ENCODE data around the gene DYNC2I2.

GRCh38 chr9:128600099-128600498, 56.5 kb downstream of the DYNC2I2 start:
- TF ChIP-seq CTCF (IDR thresholded peaks at IDR 0.05; ENCODE audit: extremely low read depth in 1 of 2, insufficient read depth in 1 of 2, low read depth in 1 of 2, low read length in 2 of 2) (no peak), POLR2A (IDR thresholded peaks at IDR 0.05; ENCODE audit: low read depth, low read length) (no peak), MAX (IDR thresholded peaks at IDR 0.05; ENCODE audit: insufficient read depth, insufficient read length) (no peak), JUN (IDR thresholded peaks at IDR 0.05; ENCODE audit: borderline replicate concordance, insufficient read depth, insufficient read length, low read depth) (no peak), EZH2 (IDR thresholded peaks at IDR 0.05; ENCODE audit: borderline replicate concordance, low read depth, low read length, severe bottlenecking) (no peak), GATA2 (IDR thresholded peaks at IDR 0.05; ENCODE audit: insufficient read depth, insufficient read length, low read depth, low read length) (no peak)

Data from endothelial cell of umbilical vein (primary cell).